Hypothalamus (tissue), 51 donors: ENCODE results near the gene ATL3.
"Not testable (repeated sequence)": the region's sequence is repeated elsewhere in the genome, so short reads cannot be mapped to it uniquely, and the experiment has no call there.

ENCODE experiments used
- DNase-seq, 51 donors: peaks; one replicate each; lab custom pipeline; 2025; lab: John Stamatoyannopoulos, UW

ATL3 gene

DNA sequence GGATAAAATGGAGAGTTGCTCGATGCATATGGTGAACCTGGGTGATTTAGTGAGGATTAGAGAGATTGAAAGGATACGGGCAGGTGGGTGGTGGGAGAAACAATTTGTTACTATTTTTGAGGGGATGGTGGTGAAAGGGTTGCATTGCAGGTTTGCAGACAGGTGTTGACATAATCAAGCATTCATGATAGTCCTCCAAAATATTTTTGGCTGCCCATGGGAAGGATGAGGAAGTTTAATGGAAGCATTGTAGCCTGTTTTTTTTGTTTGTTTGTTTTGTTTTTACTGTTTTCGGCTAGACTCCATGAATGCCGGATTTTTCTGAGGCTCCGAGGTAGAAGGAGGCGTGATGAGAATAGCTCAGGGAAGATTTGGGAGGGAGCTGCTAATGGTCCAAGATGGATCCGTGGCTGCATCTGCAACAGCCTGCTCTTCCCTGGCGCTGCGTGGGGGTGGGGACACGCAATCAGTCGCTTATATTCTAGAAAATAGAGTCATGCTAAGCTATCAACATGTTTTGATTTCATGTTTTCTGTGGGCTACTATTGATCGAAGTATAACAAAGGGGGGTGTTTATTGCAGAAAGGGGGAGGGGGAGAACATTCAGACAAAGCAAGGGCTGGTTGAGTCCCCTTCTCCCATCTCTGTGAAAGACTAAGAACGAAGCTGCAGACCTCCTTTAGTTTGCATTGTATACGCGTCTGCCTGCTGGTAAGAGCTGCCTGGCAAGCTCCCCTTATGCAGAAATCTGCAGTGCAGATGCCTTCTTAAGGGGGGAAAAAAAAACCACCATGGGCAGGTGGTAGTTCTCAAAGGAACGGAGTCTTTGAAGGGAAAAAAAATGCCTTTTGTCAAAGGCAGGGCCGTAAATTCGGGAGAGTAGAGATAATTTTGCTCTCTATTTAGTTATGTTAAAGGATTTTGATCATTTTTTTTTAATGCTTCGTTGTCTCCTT, 11.2 kb upstream of the ATL3 start:
- peak in 35 of 51 donors; percentile 2 to 81 (median 34) for DNase-seq

DNA sequence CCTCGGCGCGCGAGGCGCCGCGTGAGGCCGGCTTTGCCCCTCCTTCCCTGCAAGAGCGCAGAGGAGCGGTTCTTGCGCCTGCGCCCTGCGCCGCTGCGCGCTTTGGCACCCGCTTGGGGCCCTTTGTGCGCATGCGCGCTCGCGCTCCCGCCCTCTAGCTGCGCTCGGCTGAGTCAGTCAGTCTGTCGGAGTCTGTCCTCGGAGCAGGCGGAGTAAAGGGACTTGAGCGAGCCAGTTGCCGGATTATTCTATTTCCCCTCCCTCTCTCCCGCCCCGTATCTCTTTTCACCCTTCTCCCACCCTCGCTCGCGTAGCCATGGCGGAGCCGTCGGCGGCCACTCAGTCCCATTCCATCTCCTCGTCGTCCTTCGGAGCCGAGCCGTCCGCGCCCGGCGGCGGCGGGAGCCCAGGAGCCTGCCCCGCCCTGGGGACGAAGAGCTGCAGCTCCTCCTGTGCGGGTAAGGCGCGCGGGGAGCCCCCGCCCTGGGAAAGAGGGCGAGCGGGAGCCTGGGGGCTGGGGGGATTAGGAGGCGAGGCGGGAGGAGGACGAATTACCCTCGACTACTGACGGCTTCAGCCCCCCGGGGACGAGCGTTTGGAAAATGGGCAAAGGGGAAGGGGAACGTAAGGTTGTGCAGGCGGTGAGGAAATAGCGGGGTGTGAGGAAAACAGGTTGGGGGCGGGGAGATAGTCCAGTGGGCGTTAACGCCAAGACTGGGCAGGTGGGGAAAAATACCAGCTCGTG, 10.3 kb upstream of the ATL3 start, which contains the start of gene RTN3:
TSS of gene RTN3 (plus strand) at position 180 of the 745 bp plus-strand sequence. CDS start at position 317, 137 bp downstream.
- DNase-seq = peak; percentile 66 to 99 (median 95)

DNA sequence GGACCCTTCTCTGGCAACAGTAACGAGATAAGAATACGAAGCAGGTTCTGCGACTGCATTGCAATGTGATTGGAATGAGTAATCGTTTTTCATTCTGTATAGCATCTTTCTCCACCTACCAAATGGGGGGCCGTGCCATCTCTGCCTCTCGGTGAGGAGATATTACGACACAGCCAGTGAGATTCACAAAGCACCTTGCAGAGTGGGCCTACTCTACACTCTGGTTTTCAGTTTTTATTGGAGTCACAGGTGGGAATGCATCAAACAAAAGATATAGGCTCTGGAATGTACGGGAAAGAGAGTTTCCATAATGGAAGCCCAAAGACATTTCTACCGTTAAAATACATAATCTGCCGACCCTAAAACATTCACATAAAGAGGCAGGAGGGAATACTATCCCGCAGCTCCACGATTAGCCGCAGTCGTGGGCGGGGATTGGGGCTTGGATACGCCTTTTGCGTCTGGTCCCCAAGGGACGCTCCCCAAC, 9.7 kb upstream of the ATL3 start:
- DNase-seq = peak in 26 of 51 donors; percentile 16 to 73 (median 42)

DNA sequence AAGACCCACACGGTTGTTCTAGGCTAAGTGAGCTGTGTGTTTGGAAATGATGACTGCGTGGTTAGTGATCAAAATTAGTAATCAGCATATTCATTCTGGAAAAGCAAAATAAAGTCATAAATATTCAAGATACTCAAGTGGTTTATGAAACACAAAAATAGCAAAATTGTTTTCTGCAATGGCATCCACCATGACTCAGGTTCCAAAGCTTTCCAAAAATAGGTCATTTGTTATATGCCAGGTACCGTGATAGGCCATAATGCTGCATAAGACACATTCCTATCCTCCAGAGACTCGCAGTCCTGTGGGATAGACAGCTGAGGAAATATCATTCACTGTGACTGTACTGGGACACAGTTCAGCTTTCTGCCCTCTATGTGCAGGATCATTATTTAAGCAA, 2.4 kb upstream of the ATL3 start:
- DNase-seq = no peak

DNA sequence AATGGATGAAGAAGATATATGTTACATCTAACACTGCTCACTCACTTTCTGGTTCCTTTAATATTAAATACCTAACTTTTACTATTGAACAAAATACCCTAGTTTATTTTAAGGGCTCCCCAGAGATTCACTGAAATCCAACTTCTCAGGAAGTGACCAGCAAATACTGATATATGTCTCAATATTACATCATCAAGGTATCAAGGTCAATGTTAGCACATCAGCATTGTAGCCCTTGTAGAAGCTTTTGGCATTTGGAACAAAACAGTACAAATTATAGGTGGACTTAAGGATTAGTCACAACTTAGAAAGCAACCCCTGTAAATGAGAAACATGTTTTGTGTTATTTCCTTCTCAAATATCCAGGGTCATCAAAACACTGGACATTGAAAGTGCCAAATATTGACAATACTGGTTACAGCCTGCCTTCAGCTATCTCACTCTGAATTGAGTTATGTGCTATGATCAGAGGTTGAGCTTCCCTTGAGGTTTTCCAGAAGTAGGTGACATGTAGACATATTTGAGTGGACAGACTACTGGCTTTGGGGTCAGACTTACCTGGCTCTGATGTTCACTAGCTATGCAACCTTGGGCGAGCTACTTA, 1.9 kb upstream of the ATL3 start:
- DNase-seq = no peak

DNA sequence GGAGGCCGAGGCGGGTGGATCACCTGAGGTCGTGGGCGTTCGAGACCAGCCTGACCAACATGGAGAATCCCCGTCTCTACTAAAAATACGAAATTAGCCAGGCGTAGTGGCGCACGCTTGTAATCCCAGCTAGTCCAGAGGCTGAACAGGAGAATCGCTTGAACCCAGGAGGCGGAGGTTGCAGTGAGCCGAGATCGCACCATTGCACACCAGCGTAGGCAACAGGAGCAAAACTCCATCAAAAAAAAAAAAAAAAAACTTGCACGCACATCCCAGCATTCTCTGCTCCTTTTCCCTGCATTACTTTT, 934 bp upstream of the ATL3 start:
- no peak for DNase-seq

DNA sequence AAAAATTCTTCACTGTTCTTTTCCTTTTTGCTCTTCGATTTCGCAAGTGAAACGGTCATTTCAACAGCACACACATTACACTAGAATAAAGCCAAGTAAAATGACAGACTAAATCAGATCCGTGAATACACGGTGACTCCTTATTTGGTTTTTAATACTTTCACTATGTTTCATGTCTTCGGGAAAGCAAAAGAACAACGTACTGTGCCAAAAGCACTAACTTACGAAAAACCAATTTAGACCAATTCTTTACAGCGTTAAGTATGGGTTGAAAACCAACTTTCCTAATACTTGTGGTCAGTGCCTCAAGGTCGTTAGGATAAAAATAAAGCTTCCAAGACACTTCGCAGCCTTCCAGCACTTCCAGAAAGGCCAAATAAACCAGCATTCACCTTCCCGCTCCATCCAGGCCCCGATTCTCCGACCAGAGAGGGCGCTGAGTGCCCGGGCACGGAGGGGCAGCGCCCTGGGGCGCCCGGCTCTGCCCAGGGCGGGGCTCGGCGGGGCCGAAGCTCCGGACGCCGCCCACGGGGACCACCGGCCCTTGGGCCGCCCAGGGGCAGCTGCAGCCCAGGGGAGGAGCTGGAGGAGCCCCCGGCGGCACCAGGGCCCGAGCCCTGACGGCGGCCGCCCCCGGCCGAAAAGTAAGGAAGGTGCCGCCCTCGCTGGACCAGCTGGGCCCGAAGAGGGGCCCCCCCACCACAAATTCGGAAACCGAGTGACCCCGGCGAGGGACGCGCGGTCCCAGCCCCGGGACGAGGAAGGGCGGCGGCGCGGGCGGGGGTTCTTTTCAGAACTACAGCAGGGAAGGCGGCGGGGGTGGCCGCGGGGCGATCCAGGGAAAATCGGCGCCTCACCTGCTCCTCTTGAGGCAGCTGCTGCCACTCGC, 499 bp downstream of the ATL3 start:
- DNase-seq = peak in 46 of 51 donors; percentile 9 to 76 (median 51)

DNA sequence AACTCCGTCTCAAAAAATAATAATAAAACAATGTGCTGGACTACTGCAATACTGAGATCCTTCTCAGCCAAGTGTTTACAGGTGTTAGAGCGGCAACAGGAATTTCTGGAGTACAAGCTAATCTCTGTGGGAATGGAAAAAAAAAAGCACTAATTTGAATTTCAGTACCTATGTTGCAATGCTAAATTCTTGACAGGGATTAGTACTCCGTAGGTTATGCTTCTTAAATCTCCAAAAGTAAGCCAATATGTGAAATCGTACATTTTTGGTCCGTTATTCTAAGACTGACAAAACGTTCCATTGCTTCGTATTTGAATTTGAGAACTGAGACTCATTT, 1.1 kb downstream of the ATL3 start:
- no peak for DNase-seq

DNA sequence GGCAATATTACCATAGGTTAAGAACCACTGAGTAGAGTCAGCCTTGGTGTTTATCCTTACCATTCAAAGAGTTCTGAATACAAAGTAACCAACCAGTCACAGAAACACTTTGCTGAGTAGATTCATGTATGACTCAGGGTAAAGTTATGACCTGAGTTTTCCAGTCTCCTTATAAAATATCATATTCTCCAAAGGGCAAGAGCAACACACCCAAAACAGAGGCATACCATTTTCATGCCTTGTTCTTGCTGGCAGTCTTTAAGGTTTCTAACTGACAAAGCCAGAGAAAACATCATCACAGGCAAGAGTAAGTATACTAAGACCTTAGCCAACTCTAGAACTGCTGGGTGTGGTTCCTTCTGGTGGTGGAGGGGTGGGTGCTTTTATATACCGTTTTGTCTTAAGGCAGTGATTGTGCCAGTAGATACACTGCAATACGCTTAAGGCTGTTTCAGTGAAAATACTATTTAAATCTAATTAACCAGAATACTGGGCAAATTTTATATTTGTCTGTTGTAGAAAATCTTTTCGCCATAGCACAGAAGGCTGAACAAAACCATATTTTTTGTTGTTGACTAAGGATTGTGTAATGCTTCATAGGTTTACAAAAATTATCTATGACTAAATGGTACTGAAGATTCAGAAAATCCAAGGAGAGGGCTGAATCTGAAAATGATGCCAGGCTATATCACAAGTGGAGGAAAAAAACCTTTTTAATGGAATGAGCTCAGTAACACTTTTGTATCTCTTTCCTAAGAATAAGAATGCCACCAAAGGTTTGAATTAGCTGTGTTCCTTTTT, 3.0 kb downstream of the ATL3 start:
- DNase-seq = no peak

DNA sequence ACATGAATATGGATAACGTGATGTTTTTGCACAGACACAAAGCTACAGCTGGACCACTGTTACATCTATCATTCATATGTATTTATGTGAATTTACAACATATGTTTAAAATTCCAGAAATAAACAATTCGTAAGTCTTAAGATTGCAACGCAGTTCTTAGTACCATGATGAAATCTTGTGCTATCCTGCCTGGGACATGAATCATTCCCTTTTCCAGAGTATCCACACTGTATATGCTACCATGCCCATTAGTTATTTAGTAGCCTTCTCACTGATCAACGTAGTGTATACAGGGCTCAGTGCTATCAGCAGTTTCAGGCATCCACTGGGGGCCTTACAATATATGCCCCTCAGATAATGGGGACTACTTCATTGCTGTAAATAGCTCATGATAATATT, 4.3 kb downstream of the ATL3 start:
- no peak for DNase-seq

DNA sequence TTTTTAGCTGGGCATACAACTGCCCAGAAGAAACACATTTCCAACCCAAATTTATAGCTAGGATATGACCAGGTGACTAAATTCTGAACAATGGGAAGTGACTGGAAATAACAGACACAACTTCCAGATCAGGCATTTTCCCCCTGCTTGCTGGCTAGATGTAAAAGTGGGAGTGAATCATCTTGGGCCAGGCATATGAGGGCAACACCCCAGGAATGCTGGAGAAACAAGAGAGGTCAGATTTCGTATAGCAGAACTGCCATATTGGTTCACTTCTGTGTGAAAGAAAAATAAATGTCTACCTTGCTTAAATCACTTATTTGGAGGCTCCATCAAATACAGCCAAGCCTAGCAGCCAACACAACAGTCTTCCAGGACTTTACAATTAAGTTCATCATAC, 7.4 kb downstream of the ATL3 start:
- no peak for DNase-seq

DNA sequence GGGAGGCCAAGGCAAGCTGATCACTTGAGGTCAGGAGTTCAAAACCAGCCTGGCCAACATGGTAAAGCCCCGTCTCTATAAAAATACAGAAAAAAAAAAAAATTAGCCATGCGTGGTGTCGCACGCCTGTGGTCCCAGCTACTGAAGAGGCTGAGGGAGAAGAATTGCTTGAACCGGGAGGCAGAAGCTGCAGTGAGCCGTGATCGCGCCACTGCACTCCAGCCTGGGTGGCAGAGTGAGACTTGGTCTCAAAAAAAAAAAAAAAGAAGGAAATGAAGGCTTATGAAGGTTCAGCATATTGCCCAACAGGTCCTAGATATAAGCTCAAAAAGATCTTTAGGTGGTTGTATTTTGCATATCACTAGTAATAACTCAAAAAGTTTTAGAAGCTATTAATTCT, 10.2 kb downstream of the ATL3 start:
- DNase-seq = no peak

DNA sequence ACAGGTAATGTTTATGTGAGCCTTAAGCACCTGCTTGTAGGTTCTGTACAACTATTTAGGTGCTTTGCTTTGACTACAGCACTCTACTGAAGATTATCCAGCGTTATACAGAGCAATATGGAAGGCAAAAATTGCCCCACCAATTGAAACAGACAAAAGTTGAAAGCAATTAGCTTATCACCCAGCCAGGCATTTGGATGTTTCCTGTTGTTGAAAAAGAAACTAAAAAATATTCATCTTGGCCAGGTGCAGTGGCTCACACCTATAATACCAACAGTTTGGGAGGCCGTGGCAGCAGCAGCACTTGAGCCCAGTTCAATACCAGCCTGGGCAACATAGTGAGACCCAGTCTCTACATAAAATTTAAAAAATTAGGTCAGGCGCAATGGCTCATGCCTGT, 18.5 kb downstream of the ATL3 start:
- no peak for DNase-seq

DNA sequence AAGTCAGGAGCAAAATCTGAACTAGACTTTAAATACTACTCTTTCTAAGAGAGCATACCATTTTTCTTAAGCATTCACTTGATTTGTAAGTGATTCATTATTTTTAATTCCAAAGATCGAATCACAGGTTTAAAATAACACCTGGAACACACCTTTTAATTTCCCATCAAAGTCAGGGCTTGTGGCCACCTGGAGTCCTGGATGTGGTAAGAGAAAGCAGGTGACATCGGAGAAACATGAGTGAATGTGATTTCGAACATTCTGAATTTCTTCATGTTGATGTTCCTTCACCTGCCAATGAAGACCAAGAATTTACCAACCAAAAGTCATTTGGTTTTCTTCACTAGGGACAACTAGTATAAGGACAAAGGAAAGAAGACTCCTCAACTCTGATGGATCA, 28.0 kb downstream of the ATL3 start:
- no peak for DNase-seq

DNA sequence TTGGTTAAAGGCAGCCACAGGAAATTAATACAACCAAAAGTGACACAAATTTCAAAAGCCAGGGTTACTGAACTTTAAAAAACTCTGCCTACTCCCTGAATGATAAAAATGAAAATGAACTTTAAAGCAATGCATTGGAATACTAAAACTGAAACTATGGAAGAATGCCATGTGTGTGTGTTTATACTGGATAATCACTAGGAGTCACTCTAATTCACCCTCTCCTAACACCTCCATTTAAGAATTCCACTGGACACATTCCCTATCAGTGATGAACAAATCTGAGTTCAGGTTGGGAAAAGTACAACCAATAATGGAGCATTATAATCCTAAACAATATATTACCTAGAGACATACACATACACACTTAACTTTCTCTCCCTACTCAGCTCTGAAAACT, 29.4 kb downstream of the ATL3 start:
- no peak for DNase-seq

DNA sequence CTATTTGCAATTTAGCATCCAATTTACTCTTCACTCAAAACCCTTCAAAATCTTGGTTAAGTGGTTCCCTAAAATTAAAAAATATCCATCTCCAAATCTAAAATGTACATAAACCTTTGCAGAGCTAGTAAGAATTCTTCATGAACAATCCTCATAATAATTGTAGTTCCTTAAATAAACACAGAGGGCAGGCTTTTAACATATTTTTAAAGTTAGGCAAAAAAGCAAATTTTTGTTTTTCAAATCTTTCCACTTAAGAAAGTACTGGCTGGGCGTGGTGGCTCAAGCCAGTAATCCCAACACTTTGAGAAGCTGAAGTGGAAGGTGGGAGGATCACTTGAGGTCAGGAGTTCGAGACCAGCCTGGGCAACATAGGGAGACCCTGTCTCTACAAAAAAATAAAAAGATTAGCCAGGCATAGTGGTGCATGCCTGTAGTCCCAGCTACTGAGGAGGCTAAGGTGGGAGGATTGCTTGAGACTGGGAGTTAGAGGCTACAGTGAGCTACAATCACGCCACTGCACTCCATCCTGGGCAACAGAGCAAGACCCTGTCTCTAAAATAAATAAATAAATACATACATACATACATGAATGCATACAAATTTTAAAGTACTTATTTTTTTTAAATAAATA, 31.9 kb downstream of the ATL3 start:
- peak in 1 of 51 donors; percentile 8 for DNase-seq

DNA sequence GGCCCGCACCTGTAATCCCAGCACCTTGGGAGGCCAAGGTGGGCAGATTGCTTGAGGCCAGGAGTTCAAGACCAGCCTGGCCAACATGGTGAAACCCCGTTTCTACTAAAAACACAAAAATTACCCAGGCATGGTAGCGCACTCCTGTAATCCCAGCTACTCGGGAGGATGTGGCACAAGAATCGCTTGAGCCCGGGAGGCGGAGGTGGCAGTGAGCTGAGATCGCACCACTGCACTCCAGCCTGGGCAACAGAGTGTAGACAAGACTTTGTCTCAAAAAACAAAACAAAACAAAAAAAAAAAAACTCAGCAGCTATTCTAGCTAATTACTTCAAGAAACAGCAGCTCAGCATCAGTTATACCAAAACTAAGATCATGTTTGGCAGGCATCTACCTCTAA, 32.7 kb downstream of the ATL3 start:
- not testable (repeated sequence) for DNase-seq

DNA sequence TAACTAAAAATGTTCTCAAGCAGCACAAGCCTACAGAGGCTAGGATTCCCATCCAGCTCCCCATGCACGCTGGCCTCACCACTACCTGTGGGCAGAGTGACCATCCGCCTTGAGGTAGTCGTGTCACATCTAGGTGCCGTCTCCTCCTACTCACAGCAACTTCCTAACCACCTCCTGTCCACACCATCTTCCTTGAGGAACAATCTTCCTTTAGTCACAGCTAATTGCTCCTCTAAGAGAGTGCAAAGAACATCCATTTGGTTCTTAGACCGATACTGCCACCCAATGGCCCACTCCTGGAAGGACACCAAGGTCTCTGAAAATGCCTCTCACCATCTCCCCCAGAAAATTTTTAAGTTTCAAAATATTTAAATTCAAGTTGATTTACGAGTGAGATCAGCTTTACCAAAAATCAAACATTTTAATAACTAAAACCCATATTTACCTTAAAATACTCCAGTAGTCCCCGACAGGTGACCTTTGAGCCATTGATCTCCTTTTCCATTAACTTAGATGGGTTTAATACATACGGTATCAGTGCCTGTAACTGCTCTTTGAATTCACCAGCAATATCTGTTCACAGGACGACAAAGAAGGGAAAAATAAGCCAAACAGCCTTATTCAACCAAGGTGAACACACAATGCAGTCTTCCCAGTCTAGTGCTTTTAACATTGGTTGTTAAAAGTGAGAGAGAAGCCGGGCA, 35.3 kb downstream of the ATL3 start:
- peak in 46 of 51 donors; percentile 3 to 84 (median 38) for DNase-seq
